ENCODE measurements around the gene HOXD13. TPM values are rescaled to one million over a fixed set of nuclear protein-coding genes. Genes with fewer than 3 reads are reported as not detected.
A peak's percentile ranks its signal among the peaks of the same experiment; 100 is the strongest.

Gene HOXD13
- polyA plus RNA-seq, 1 donor from 2014 or later, result not detected

GRCh38 chr2:176128982-176129796 is 36.7 kb downstream of the HOXD13 start, which contains the start of gene HOXD8:
Gene HOXD8, plus strand, starts transcription at chr2:176129705. Its CDS starts 662 bp downstream, at chr2:176130367.
- TF ChIP-seq SMC3 (conservative IDR thresholded peaks at IDR 0.05; ENCODE audit: poor library complexity), result no peak
- no peak for TF ChIP-seq CTCF (IDR thresholded peaks at IDR 0.05; ENCODE audit: poor library complexity, severe bottlenecking)
- TF ChIP-seq MXI1 (conservative IDR thresholded peaks at IDR 0.05; ENCODE audit: poor library complexity, severe bottlenecking), result no peak
- peak; percentile 40 for TF ChIP-seq EZH2 (IDR thresholded peaks at IDR 0.05; ENCODE audit: borderline replicate concordance, insufficient read depth, low read length, poor library complexity, severe bottlenecking)
- TF ChIP-seq EP300 (conservative IDR thresholded peaks at IDR 0.05; ENCODE audit: poor library complexity, severe bottlenecking), result no peak
- TF ChIP-seq POLR2AphosphoS5 (IDR thresholded peaks at IDR 0.05), result peak; percentile 7
- no peak for TF ChIP-seq RAD21 (conservative IDR thresholded peaks at IDR 0.05)
- Histone ChIP-seq H3K9me3 (ENCODE audit: low read length) (no peaks in the 10 kb centered on the region), H3K27ac (ENCODE audit: low read length) (no peak within 1 kb of the TSS), H3K9ac (ENCODE audit: low read length) (no peak within 1 kb of the TSS), H4K20me1 (ENCODE audit: insufficient read depth) (no peaks in the 10 kb centered on the region), H3K36me3 (ENCODE audit: insufficient read depth, low read length) (no peaks in the 10 kb centered on the region), H3K4me2 (ENCODE audit: low read length) (no peak within 1 kb of the TSS), H3K4me3 (ENCODE audit: low read length) (peak within 1 kb of the TSS; percentile 58), H2AFZ (ENCODE audit: low read depth, low read length) (no peak within 1 kb of the TSS), H3K9me2 (ENCODE audit: insufficient read depth, low read length) (no peaks in the 10 kb centered on the region), H3K27me3 (ENCODE audit: insufficient read depth, low read depth, low read length) (peaks cover 97% of the 10 kb centered on the region), H3F3A (ENCODE audit: insufficient read depth, low read length, poor library complexity, severe bottlenecking) (no peaks in the 10 kb centered on the region), H3K79me2 (replicated peaks; ENCODE audit: insufficient read depth, low read length) (no peaks in the 10 kb centered on the region)

GRCh38 chr2:176129813-176130146 is 37.3 kb downstream of the HOXD13 start:
- Histone ChIP-seq H3K9me3 (ENCODE audit: low read length) (no peaks in the 10 kb centered on the region), H2AFZ (ENCODE audit: low read depth, low read length) (no peak overlapping the region), H3K36me3 (ENCODE audit: insufficient read depth, low read length) (no peaks in the 10 kb centered on the region), H3K4me3 (ENCODE audit: low read length) (peak overlapping the region; percentile 47), H3K27ac (ENCODE audit: low read length) (no peak overlapping the region), H3F3A (ENCODE audit: insufficient read depth, low read length, poor library complexity, severe bottlenecking) (no peaks in the 10 kb centered on the region), H3K27me3 (ENCODE audit: insufficient read depth, low read depth, low read length) (peaks cover 97% of the 10 kb centered on the region), H4K20me1 (ENCODE audit: insufficient read depth) (no peaks in the 10 kb centered on the region), H3K4me2 (ENCODE audit: low read length) (no peak overlapping the region), H3K9me2 (ENCODE audit: insufficient read depth, low read length) (no peaks in the 10 kb centered on the region), H3K79me2 (replicated peaks; ENCODE audit: insufficient read depth, low read length) (no peaks in the 10 kb centered on the region), H3K9ac (ENCODE audit: low read length) (no peak overlapping the region)
- no peak for TF ChIP-seq CTCF (IDR thresholded peaks at IDR 0.05; ENCODE audit: poor library complexity, severe bottlenecking)
- TF ChIP-seq TAF1 (IDR thresholded peaks at IDR 0.05; ENCODE audit: low read depth), result no peak
- TF ChIP-seq EP300 (conservative IDR thresholded peaks at IDR 0.05; ENCODE audit: poor library complexity, severe bottlenecking), result no peak
- TF ChIP-seq REST (IDR thresholded peaks at IDR 0.05; ENCODE audit: borderline replicate concordance), result no peak
- no peak for TF ChIP-seq POLR2AphosphoS5 (IDR thresholded peaks at IDR 0.05)
- no peak for TF ChIP-seq RAD21 (conservative IDR thresholded peaks at IDR 0.05)
- no peak for TF ChIP-seq SMC3 (conservative IDR thresholded peaks at IDR 0.05; ENCODE audit: poor library complexity)
- TF ChIP-seq EZH2 (IDR thresholded peaks at IDR 0.05; ENCODE audit: borderline replicate concordance, insufficient read depth, low read length, poor library complexity, severe bottlenecking), result no peak
- no peak for TF ChIP-seq MXI1 (conservative IDR thresholded peaks at IDR 0.05; ENCODE audit: poor library complexity, severe bottlenecking)
